AG09309 (cell line): ENCODE measurements around the gene EPHA8.

Source experiments
- DNase-seq: peaks from one replicate; pipeline ENCODE4 v3.0.0-alpha.2; 2010; ENCODE audit warnings: low read depth
- H3K4me3 ChIP-seq: 2 replicates; pipeline ENCODE4 v1.5.1; 2011; ENCODE audit warnings: mild to moderate bottlenecking, low read depth, low read length, moderate library complexity; ENCODE audit not compliant: control insufficient read depth
- CTCF ChIP-seq: IDR thresholded peaks from 2 replicates; pipeline ENCODE4 v1.5.1; 2011; ENCODE audit warnings: mild to moderate bottlenecking, low read depth, low read length, inconsistent platforms; ENCODE audit not compliant: insufficient read depth, control insufficient read depth; ENCODE audit errors: missing control alignments

Gene EPHA8

DNA sequence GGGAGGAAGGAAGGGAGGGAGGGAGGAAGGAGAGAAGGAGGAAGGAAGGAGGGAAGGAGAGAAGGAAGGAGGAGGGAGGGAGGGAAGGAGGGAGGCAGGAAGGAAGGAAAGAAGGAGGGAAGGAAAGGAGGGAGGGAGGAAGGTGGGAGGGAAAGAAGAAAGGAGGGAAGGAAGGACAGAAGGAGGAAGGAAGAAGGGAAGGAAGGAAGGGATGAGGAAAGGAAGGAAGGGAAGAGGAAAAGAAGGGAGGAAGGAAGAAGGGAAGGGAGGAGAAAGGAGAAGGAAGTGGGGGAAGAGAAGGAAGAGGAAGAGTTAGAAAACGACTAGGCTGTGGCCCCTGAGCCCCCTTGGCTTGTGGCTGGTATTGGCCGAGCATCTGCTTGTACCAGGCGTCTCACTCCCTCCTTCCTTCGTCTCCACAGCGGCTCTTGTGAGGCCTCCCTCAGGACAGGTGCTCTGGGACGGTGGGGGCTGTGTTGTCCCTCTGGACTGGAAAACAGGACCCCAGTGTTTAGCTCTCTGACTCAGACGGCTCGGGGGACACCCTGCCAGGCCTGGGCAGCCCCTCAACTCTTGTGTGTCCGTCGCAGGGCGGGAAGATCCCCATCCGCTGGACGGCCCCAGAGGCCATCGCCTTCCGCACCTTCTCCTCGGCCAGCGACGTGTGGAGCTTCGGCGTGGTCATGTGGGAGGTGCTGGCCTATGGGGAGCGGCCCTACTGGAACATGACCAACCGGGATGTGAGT lies 37.0 kb downstream of the EPHA8 start:
- DNase-seq, result no peak
- H3K4me3 ChIP-seq, result no peak overlapping the region
- TF ChIP-seq CTCF, result no peak

- no peak overlapping the region for H3K4me3 ChIP-seq
- DNase-seq, result no peak
- TF ChIP-seq CTCF, result no peak
Observed at GRCh38 chr1:22600817-22601605, 37.7 kb downstream of the EPHA8 start.

DNA sequence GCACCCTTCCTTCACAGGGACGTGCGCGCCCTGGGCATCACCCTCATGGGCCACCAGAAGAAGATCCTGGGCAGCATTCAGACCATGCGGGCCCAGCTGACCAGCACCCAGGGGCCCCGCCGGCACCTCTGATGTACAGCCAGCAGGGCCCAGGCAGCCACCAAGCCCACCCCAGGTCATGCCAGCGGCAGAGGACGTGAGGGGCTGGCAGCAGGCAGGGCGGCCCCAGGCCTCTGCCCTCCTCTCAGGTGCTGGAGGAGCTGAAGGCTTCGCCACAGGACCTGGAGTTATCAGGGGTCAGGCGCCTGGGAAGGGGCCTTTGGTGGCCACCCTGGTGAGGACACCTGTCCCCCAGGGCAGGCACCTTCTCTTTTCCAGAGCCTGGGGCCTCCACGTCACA lies 38.3 kb downstream of the EPHA8 start:
- H3K4me3 ChIP-seq, result no peak overlapping the region
- DNase-seq, result no peak
- no peak for TF ChIP-seq CTCF

DNA sequence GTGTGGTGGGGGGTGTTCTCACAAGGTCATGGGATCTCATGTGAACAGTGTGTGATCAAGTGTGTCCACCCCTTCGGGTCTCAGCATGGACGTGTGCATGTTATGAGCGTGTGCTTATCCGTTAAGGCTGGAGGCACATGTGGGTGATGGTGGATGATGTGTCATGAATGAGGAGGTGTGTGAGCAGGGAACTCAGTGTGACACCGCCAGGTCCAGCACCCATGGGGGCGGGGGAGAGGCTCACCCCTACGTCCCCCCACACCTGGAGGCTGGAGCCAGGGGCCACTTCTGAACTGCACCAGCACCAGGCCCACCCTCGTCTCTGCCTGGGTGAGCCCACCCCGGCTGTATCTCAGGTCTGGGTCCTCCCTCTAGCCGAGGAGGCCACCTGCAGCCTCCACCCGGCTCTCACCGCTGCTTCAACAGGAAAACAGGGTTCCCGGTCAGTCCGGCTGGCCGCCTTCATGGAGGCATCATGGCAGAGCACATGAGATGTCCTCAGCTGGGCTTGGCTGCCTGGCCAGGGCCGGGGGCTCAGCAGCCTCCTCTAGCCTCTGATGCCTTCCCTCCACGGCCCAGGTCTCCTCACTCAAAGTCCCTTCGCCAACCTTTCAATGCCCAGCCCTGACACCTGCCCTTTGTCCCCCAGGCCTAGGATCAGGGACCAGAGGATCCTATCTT lies 38.9 kb downstream of the EPHA8 start:
- no peak for TF ChIP-seq CTCF
- H3K4me3 ChIP-seq, result no peak overlapping the region
- no peak for DNase-seq

DNA sequence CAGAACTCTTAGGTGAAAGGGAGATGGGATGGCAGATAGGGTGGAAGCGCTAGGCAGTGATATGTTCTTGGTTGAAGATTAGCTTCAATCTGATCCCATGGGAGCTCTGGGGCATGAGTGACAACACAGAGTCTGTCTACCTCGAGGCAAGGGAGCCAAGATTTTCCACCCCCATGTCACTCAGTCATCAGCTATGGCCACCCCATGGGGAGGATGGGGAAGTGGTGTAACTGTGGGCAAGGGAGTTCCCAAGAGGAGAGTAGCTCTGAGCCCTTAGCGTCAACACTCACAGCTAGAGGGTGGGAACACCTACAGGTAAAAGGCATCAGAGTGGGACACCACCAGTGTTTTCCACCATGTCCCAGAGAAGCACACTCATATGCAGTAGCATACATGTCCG lies 42.9 kb downstream of the EPHA8 start:
- DNase-seq, result no peak
- no peak overlapping the region for H3K4me3 ChIP-seq
- TF ChIP-seq CTCF, result no peak

DNA sequence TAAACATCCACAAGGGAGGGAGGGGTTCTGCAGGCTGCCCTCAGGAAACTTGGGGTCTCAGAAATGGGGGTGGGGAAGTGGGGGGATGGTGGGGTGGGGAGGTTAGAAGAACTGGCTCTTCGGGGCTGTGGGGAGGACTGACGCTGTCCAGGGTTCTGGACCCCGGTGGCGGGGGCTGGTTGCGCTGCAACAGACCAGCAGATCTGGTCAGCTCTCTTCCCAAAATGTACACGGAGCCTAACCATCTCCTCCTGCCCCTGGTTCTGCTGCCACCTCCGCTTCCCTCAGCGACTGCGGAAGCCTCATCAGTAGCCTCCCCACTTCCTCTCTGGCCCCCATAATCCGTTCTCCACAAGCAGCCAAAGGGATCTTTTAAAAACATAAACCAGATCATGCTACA lies 43.9 kb downstream of the EPHA8 start:
- DNase-seq, result no peak
- H3K4me3 ChIP-seq, result no peak overlapping the region
- no peak for TF ChIP-seq CTCF
